ENCODE data around the gene NUDT17.

Gene NUDT17

GRCh38 chr1:145893306-145894055, 48.1 kb downstream of the NUDT17 start:
- H3K4me1 ChIP-seq (ENCODE audit: low read depth, poor library complexity, severe bottlenecking), result peaks cover 9% of the 10 kb centered on the region
- no peak overlapping the region for H2AFZ ChIP-seq (ENCODE audit: low read depth)
- no peak overlapping the region for H3K9ac ChIP-seq
- no peaks in the 10 kb centered on the region for H3K36me3 ChIP-seq (ENCODE audit: insufficient read depth)
- H3K4me3 ChIP-seq (IDR thresholded peaks at IDR 0.05; ENCODE audit: insufficient read depth, low read depth, low read length), result no peak overlapping the region
- no peaks in the 10 kb centered on the region for H4K20me1 ChIP-seq (ENCODE audit: insufficient read depth)
- no peak overlapping the region for H3K4me2 ChIP-seq
- H3K27me3 ChIP-seq (ENCODE audit: insufficient read depth, low read depth), result no peaks in the 10 kb centered on the region
- TF ChIP-seq CTCF (conservative IDR thresholded peaks at IDR 0.05; ENCODE audit: low read depth, low read length), result no peak
- no peaks in the 10 kb centered on the region for H3K79me2 ChIP-seq (ENCODE audit: insufficient read depth, low read depth)
- H3K27ac ChIP-seq, result no peak overlapping the region

- Histone ChIP-seq H3K27me3 (ENCODE audit: insufficient read depth, low read depth) (no peaks in the 10 kb centered on the region), H3K27ac (no peak overlapping the region), H3K4me1 (ENCODE audit: low read depth, poor library complexity, severe bottlenecking) (peaks cover 9% of the 10 kb centered on the region), H3K4me3 (IDR thresholded peaks at IDR 0.05; ENCODE audit: insufficient read depth, low read depth, low read length) (no peak overlapping the region), H3K79me2 (ENCODE audit: insufficient read depth, low read depth) (no peaks in the 10 kb centered on the region), H4K20me1 (ENCODE audit: insufficient read depth) (no peaks in the 10 kb centered on the region), H2AFZ (ENCODE audit: low read depth) (no peak overlapping the region), H3K4me2 (no peak overlapping the region), H3K9ac (no peak overlapping the region), H3K36me3 (ENCODE audit: insufficient read depth) (no peaks in the 10 kb centered on the region)
- TF ChIP-seq CTCF (conservative IDR thresholded peaks at IDR 0.05; ENCODE audit: low read depth, low read length), result no peak
Measured at GRCh38 chr1:145895471-145895870, 50.0 kb downstream of the NUDT17 start.

- H3K27me3 ChIP-seq (ENCODE audit: insufficient read depth, low read depth), result no peaks in the 10 kb centered on the region
- H3K4me2 ChIP-seq, result no peak overlapping the region
- H3K4me3 ChIP-seq (IDR thresholded peaks at IDR 0.05; ENCODE audit: insufficient read depth, low read depth, low read length), result no peak overlapping the region
- H2AFZ ChIP-seq (ENCODE audit: low read depth), result no peak overlapping the region
- no peak overlapping the region for H3K27ac ChIP-seq
- no peak for TF ChIP-seq CTCF (conservative IDR thresholded peaks at IDR 0.05; ENCODE audit: low read depth, low read length)
- H3K79me2 ChIP-seq (ENCODE audit: insufficient read depth, low read depth), result no peaks in the 10 kb centered on the region
- H3K9ac ChIP-seq, result no peak overlapping the region
- no peaks in the 10 kb centered on the region for H3K4me1 ChIP-seq (ENCODE audit: low read depth, poor library complexity, severe bottlenecking)
- H3K36me3 ChIP-seq (ENCODE audit: insufficient read depth), result no peaks in the 10 kb centered on the region
- no peaks in the 10 kb centered on the region for H4K20me1 ChIP-seq (ENCODE audit: insufficient read depth)
Measured at GRCh38 chr1:145897969-145898368, 52.5 kb downstream of the NUDT17 start.

Data from KMS-11 (cell line).